AG20443 (cell line): Measurements from ENCODE around the gene SLC35A5.
"Not testable (repeated sequence)": the region's sequence is repeated elsewhere in the genome, so short reads cannot be mapped to it uniquely, and the experiment has no call there.

ENCODE experiments used
- DNase-seq: peaks from one replicate; pipeline ENCODE4 v3.0.0; 2012; ENCODE audit warnings: low spot score, mixed read lengths

SLC35A5 gene, protein sequence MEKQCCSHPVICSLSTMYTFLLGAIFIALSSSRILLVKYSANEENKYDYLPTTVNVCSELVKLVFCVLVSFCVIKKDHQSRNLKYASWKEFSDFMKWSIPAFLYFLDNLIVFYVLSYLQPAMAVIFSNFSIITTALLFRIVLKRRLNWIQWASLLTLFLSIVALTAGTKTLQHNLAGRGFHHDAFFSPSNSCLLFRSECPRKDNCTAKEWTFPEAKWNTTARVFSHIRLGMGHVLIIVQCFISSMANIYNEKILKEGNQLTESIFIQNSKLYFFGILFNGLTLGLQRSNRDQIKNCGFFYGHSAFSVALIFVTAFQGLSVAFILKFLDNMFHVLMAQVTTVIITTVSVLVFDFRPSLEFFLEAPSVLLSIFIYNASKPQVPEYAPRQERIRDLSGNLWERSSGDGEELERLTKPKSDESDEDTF

DNA sequence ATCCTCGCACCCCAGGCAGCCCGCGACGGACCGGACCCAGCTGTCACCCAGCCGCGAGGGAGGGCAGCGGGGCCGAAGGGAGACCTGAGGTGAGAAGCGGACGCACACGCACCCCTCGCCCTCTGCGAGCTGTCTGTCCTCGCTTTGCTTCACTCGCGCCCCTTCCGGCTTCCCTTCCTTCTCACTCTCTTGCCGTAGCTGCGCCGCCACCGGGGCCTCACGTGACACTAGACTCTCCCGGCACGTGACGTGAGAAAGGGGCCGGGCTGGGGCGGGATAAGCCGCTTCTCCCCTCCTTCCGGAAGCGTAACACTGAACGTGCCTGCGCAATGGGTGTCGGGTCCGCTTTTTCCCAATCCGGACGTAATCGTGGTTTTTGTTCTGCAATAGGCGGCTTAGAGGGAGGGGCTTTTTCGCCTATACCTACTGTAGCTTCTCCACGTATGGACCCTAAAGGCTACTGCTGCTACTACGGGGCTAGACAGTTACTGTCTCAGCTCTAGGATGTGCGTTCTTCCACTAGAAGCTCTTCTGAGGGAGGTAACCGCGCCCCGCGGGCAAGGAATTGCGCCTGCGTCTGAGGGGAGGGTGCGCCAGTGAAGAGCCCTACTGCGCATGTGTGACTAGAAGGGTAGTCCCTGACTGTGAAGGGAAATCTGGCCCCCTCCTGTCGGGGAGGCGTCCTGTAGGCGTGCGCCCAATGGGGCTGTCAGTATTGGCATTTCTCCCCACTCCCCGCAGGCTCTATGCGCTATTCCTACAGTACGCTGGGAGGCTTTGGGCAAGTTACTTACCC, at the start of gene SLC35A5, which contains the start of gene ATG3:
SLC35A5 (plus strand) TSS at position 312 of the 796 bp plus-strand sequence. CDS start 1,359 bp downstream, outside the sequence.
ATG3 (minus strand) TSS at position 229 of the 796 bp plus-strand sequence. CDS start 434 bp downstream, outside the sequence.
- DNase-seq: peak; percentile 99

DNA sequence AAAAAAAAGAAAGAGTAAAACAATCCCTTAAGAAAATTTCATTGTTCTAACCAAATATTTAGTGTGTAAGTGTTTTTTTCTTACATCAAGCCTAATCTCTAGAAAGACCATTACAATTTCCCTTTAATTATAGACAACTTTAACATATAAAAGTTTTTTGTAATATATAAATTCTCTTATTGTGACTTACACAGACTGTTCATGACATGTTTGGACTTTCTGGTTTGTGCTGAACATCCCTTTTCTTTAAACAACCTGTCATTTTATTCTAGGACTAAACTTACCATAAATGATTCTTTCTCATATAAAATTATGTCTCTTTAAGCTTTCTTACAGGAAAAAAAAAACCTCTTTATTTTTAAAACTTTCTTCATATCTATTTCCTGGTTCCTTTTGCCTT, 49.5 kb upstream of the SLC35A5 start:
- no peak for DNase-seq

DNA sequence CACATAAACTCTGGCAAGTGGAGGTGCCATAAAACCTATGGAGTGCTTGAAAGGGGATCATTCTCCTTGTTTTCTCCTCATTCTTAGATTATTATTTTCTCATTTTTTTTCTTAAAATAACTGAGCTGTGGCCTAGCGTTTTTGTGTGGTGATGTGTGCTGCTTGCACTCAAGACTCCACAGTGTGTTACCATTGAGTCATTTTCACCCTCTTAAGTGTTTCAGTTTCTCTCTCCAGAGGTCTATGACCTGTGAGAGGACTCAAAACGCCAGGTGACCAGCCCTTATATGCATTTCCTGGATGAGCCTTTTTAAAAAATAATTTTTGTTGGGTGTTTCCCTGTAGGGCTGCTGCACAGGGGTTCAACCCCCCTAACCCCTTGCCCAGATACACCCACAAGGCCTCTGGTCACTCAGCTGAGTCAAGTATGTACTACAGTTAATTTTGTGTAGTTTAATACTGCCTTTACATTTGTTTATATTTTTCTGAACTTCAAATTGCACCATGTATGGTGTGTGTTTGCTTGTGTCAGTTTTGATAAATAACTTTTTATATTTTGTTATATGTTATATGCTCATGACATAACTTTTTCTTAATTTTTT, 47.2 kb upstream of the SLC35A5 start:
- peak; percentile 9 for DNase-seq

DNA sequence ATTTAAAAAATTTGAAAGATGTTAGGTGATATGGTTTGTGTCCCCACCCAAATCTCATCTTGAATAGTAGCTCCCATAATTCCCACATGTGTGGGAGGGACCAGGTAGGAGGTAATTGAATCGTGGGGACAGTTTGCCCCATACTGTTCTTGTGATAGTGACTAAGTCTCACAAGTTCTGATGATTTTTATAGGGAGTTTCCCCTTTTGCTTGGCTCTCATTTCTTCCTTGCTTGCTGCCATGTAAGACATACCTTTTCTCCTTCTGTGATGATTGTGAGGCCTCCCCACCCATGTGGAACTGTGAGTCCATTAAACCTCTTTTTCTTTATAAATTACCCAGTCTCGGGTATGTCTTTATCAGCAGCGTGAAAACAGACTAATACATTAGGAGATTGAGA, 42.9 kb upstream of the SLC35A5 start:
- DNase-seq: not testable (repeated sequence)

DNA sequence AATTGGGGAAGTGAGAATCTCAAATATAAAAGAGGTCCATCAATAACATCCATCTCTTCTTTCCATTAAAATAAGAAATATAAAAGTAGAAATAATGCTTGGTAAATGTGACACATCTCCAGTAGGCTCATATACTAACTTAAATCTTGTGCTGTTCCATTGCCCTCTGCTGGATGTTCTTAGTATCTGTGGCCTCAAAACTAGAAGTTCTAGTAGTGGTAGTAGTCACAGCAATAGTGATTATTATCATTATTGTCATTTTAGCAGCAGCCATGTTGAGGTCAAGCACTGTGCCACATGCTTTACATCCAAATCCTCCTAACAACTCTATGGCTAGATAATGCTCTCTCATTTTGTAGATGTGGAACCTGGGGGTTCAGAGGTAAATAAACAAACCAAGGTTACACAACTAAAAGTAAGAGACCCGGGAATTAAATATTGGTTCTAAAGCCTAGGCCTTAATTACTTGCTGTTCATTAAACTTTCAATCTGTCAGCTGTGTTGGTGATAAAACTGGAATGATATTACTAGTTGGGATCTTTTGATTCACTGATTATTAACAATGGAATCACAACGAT, 42.3 kb upstream of the SLC35A5 start:
- DNase-seq: peak; percentile 66

- not testable (repeated sequence) for DNase-seq
Measured at GRCh38 chr3:112524127-112524526, 37.7 kb upstream of the SLC35A5 start.

DNA sequence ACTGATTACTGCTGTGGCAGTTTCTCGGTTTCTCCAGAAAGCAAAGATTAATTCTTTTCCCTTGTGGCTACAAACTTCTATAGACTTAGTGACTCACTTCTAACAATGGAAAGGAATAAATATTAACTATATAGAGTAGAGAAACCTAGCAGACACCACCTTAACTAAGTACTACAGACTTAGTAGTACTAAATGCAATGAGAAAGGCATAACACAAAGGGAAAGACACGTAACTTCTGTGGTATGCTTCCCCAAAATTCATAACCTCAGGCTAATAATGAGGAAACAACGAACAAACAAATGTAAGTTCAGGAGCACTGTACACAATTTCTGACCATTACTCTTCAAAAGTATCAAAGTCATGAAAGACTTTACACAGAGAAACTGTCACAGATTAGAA, 31.3 kb upstream of the SLC35A5 start:
- DNase-seq: no peak

GRCh38 chr3:112531358-112531781, 30.5 kb upstream of the SLC35A5 start:
- peak; percentile 26 for DNase-seq

- DNase-seq: no peak
Measured at GRCh38 chr3:112539825-112540650, 21.8 kb upstream of the SLC35A5 start.

GRCh38 chr3:112546216-112546759, 15.6 kb upstream of the SLC35A5 start:
- DNase-seq: no peak

DNA sequence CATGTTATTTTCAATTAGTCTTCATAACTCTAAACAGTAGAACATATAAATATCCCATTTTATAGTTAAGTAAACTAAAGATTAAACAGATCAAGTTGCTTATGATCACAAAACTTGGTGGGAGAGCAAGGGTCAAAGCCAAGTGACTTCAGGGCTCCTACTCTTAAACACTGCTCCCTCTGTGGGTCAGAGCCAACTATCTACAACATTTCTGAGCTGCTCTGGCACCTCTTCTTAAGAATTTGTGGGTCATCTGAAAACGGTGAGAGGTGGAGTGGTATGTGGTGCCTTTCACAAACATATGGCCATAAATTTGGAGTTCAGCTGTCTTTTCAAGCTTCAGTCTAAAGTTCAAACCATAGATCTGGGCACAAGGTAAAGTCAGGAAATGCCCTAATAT, 11.0 kb upstream of the SLC35A5 start:
- DNase-seq: no peak

- DNase-seq: no peak
Measured at GRCh38 chr3:112555535-112556170, 6.2 kb upstream of the SLC35A5 start.

GRCh38 chr3:112557976-112558375, 3.9 kb upstream of the SLC35A5 start:
- no peak for DNase-seq

GRCh38 chr3:112560307-112560706, 1.5 kb upstream of the SLC35A5 start:
- no peak for DNase-seq

- peak; percentile 73 for DNase-seq
Measured at GRCh38 chr3:112560721-112561483, 943 bp upstream of the SLC35A5 start.

DNA sequence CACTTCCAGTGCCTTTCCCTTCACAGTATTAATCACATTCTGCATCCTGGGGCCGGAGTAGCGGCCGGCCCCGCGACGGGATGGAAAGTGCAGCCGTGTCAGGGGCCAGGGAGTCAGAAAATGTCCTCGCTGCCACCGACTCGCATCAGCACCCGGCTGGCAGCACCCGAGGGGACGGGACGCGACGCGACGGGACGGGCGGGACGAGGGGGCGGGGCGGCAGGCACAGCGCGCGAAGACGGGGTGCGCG, 436 bp upstream of the SLC35A5 start:
- peak; percentile 69 for DNase-seq

DNA sequence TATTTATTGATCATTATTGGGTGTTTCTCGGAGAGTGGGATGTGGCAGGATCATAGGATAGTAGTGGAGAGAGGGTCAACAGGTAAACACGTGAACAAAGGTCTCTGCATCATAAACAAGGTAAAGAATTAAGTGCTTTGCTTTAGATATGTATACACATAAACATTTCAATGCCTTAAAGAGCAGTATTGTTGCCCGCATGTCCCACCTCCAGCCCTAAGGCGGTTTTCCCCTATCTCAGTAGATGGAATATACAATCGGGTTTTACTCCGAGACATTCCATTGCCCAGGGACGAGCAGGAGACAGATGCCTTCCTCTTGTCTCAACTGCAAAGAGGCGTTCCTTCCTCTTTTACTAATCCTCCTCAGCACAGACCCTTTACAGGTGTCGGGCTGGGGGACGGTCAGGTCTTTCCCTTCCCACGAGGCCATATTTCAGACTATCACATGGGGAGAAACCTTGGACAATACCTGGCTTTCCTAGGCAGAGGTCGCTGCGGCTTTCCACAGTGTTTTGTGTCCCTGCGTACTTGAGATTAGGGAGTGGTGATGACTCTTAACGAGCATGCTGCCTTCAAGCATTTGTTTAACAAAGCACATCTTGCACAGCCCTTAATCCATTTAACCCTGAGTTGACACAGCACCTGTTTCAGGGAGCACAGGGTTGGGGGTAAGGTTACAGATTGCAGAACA, 2.5 kb downstream of the SLC35A5 start:
- not testable (repeated sequence) for DNase-seq

- DNase-seq: no peak
Measured at GRCh38 chr3:112564940-112565305, 3.1 kb downstream of the SLC35A5 start.

DNA sequence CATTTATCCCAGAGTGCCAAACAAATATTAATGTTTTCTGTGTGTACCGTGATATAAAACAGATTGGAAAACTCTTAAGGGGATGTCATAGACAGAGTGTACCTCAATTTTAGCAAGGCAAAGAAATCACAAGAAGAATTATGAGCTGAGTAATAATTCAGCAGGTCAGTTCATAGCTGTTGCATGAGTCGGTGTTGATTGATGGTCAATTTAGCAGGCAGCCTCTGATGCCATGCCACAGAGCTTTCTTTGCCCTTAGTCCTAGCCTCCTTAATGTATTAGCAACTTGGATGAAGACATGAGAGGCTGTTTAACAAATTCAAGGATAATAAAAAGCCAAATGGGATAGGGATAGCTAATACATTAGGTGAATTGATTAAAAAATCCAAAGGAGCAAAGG, 6.8 kb downstream of the SLC35A5 start:
- peak; percentile 18 for DNase-seq
